ENCODE results near the gene TGFBRAP1.

Gene TGFBRAP1

DNA sequence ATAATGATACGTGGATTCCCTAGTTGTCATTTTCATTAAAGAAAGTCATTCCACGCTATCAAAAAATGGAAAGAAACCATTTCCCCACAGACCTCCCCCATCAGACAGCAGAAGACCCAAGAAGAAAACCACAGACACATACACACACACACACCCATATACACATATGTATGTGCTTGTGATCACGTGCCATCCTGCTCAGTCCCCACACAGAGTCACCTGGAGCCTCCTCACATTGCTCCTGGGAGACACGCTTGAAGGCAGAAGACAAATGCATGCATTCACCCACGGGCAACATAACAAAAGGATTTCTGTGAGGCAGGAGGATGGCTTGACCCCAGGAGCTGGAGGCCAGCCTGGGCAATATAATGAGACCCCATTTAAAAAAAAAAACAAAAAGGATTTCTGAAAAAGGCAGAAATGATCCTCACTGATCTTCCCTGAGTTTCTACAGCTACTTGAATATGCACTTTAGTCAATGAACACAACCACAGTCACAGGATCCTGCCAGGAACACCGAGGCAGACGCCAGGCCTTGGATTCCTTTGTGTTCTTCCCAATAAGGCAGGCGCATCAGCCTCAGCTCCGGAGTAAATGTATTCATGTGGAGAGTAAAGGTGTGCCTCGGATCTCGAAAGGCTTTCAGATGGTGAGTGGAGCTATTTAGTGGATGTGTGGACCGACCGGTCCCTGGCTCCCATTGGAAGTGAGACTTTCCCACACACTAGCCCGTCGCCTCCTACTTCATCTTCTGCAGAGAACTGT lies 21.0 kb downstream of the TGFBRAP1 start:
- TF ChIP-seq GATA2 (IDR thresholded peaks at IDR 0.05; ENCODE audit: low read depth, low read length) = no peak
- no peak for TF ChIP-seq GATA3 (IDR thresholded peaks at IDR 0.05; ENCODE audit: low read depth, low read length)

GRCh38 chr2:105307962-105308361 lies 21.6 kb downstream of the TGFBRAP1 start:
- TF ChIP-seq GATA3 (IDR thresholded peaks at IDR 0.05; ENCODE audit: low read depth, low read length) (no peak), GATA2 (IDR thresholded peaks at IDR 0.05; ENCODE audit: low read depth, low read length) (no peak)

- TF ChIP-seq GATA2 (IDR thresholded peaks at IDR 0.05; ENCODE audit: low read depth, low read length) (no peak), GATA3 (IDR thresholded peaks at IDR 0.05; ENCODE audit: low read depth, low read length) (no peak)
Observed at GRCh38 chr2:105307550-105307949, 22.0 kb downstream of the TGFBRAP1 start.

GRCh38 chr2:105307146-105307545 lies 22.4 kb downstream of the TGFBRAP1 start:
- TF ChIP-seq GATA2 (IDR thresholded peaks at IDR 0.05; ENCODE audit: low read depth, low read length) = no peak

DNA sequence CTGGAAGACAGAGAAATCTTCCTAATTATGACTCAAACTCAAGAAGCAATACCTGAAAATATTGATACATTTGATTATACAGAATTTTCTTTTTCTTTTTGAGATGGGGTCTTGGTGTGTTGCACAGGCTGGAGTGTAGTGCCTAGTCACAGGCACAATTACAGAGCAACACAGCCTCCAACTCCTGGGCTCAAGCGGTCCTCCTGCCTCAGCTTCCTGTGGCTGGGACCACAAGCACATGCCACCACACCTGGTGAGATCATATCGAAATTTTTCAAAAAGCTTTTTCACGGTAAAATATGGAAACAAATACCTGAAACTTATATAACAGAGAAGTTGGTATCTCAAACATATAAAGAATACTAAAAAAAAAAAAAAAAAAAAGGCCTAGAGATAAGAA lies 27.9 kb downstream of the TGFBRAP1 start:
- TF ChIP-seq GATA3 (IDR thresholded peaks at IDR 0.05; ENCODE audit: low read depth, low read length) = no peak
- TF ChIP-seq GATA2 (IDR thresholded peaks at IDR 0.05; ENCODE audit: low read depth, low read length) = no peak

DNA sequence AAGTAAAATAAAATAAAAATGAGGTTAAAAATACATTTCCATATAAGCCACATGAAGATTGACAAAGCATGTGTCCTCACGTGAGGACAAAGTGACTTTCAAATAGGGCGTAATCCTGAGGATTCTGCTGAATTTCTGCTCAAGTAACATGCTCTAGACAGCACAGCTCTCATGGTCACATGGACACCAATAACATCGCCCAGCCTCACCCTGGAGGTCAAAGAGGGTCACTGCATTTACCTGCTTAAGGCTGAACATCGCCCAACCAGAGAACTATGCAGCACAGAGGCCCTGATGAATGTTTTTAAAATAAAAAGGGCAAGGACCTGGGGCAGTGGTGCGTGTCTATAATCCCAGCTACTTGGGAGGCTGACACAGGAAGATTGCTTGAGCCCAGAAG lies 30.2 kb downstream of the TGFBRAP1 start:
- TF ChIP-seq GATA3 (IDR thresholded peaks at IDR 0.05; ENCODE audit: low read depth, low read length) = no peak
- no peak for TF ChIP-seq GATA2 (IDR thresholded peaks at IDR 0.05; ENCODE audit: low read depth, low read length)

DNA sequence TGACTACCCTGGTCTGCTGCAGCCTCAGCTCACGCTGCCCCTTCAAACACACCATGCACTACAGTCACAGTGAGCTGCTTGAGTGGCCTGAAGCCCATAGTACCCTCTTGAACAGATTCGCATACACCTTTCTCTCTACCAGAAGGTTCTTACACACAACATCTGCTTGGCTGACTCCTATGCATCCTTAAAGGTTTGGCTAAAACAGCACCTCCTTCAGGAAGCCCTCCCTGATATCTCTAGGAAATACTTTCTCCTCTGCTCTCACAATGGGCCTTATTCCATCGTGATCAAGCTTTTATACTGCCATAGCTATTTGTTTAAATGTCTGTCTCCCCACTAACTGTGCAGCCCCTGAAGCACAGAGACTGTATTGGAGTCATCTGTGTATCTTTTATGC lies 31.5 kb downstream of the TGFBRAP1 start:
- TF ChIP-seq GATA3 (IDR thresholded peaks at IDR 0.05; ENCODE audit: low read depth, low read length) (no peak), GATA2 (IDR thresholded peaks at IDR 0.05; ENCODE audit: low read depth, low read length) (no peak)

- TF ChIP-seq GATA2 (IDR thresholded peaks at IDR 0.05; ENCODE audit: low read depth, low read length) (no peak), GATA3 (IDR thresholded peaks at IDR 0.05; ENCODE audit: low read depth, low read length) (no peak)
Observed at GRCh38 chr2:105297216-105297615, 32.3 kb downstream of the TGFBRAP1 start.

DNA sequence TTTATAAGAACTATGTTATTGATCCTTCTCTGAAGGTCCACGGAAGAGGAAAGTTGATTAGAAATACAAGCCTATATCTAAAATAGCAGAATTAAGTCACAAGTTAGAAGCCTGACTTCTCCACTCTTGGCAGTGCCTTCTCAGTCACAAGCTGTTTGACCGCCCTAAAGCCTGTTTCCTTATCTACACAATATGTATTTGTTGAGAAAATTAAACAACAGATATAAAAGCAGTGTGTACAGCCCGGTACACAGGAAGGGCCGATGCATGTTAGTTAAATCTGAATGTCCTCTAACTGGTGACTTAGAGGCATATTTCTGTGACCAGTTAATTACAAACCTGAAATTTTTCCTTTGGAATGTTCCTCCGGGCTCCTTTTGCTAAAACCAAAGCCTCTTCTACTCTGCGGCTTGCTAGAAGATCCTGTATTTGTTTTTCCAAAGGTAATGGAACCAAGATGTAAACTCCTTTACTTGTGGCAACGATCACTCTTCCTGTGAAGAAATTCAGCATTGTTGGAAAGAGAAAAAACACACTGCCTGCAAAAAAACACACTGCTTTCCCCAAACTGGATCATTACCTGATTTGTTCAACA lies 33.4 kb downstream of the TGFBRAP1 start:
- TF ChIP-seq GATA3 (IDR thresholded peaks at IDR 0.05; ENCODE audit: low read depth, low read length) (no peak), GATA2 (IDR thresholded peaks at IDR 0.05; ENCODE audit: low read depth, low read length) (no peak)

DNA sequence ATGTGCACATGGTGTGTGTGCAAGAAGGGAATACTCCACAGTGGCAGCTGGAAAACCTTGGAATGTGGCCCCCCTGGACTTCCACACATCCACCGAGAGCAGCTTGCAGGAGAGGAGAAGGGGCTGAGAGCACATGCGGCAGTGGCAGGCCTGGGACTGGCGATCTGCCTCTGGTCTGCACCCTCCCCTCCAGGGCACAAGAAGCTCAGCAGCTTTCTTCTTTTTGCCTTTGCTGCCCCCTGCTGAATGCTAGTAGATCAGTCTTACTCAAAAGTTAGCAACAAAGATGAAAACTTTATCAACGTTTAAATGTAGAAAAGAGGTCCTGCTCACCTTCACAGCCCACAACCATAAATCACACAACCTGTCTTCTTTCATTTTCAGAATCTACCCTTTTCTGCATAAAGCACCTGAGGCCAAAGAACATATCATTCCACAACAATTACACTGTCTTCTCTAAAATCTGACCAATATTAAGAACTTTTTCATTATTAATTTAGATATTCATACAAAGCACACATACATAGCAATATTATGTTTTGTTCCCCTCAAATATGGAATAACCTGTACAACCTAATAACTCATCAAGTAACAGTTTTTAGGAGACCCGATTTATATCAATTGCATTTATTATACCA lies 34.6 kb downstream of the TGFBRAP1 start:
- TF ChIP-seq GATA2 (IDR thresholded peaks at IDR 0.05; ENCODE audit: low read depth, low read length) = no peak
- TF ChIP-seq GATA3 (IDR thresholded peaks at IDR 0.05; ENCODE audit: low read depth, low read length) = no peak

GRCh38 chr2:105294046-105294445 lies 35.5 kb downstream of the TGFBRAP1 start:
- TF ChIP-seq GATA2 (IDR thresholded peaks at IDR 0.05; ENCODE audit: low read depth, low read length) (no peak), GATA3 (IDR thresholded peaks at IDR 0.05; ENCODE audit: low read depth, low read length) (no peak)

DNA sequence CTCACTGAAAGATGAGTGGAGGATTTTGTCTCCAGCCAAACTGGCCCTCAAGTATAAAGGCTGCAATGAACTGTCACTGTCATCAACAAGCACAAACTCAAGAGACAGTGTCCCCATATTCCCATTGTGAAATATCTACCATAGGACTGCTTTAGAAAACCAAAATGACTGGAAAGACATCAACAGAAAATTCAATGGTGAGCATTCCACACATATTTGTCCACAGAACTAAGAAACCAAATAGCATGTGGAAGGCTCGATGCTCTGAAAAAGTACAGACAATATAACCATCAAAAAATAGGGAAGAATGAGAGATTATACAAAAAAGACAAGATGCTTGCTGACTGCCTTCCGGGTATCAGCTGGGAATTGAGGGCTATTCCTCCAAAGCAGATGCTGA lies 37.6 kb downstream of the TGFBRAP1 start:
- no peak for TF ChIP-seq GATA3 (IDR thresholded peaks at IDR 0.05; ENCODE audit: low read depth, low read length)
- no peak for TF ChIP-seq GATA2 (IDR thresholded peaks at IDR 0.05; ENCODE audit: low read depth, low read length)

GRCh38 chr2:105290981-105291660 lies 38.4 kb downstream of the TGFBRAP1 start:
- TF ChIP-seq GATA3 (IDR thresholded peaks at IDR 0.05; ENCODE audit: low read depth, low read length) (no peak), GATA2 (IDR thresholded peaks at IDR 0.05; ENCODE audit: low read depth, low read length) (no peak)

GRCh38 chr2:105288133-105288532 lies 41.4 kb downstream of the TGFBRAP1 start:
- TF ChIP-seq GATA2 (IDR thresholded peaks at IDR 0.05; ENCODE audit: low read depth, low read length) (no peak), GATA3 (IDR thresholded peaks at IDR 0.05; ENCODE audit: low read depth, low read length) (no peak)
